Mesendoderm (in vitro differentiated cells): ENCODE data around the gene MRPS12.

Experiments
- DNase-seq: peaks from one replicate; pipeline ENCODE4 v3.0.0; 2013
- H2AK5ac ChIP-seq: 2 replicates; pipeline ENCODE4 v1.6.1; 2013; ENCODE audit warnings: low read length, inconsistent platforms
- H2BK120ac ChIP-seq: 2 replicates; pipeline ENCODE4 v1.6.1; 2013; ENCODE audit warnings: low read depth, mild to moderate bottlenecking, low read length, moderate library complexity, mixed read lengths
- H2BK15ac ChIP-seq: replicated peaks from 2 replicates; pipeline ENCODE4 v1.6.1; 2013; ENCODE audit warnings: low read depth, mild to moderate bottlenecking, moderate library complexity
- H2BK5ac ChIP-seq: 2 replicates; pipeline ENCODE4 v1.6.1; 2013; ENCODE audit warnings: low read length, inconsistent platforms
- H3K18ac ChIP-seq: 2 replicates; pipeline ENCODE4 v1.6.1; 2013; ENCODE audit warnings: mild to moderate bottlenecking, low read length, mixed read lengths
- H3K23ac ChIP-seq: one replicate; pipeline ENCODE4 v1.6.1; 2013; ENCODE audit warnings: low read length
- H3K27ac ChIP-seq: 2 replicates; pipeline ENCODE4 v1.5.1; 2013; ENCODE audit warnings: low read depth, mild to moderate bottlenecking, inconsistent platforms, low read length, moderate library complexity
- H3K27me3 ChIP-seq: 2 replicates; pipeline ENCODE4 v1.6.1; 2013; ENCODE audit warnings: low read length, control low read depth, mild to moderate bottlenecking, inconsistent platforms; ENCODE audit not compliant: insufficient read depth, poor library complexity
- H3K36me3 ChIP-seq: 2 replicates; pipeline ENCODE4 v1.6.1; 2013; ENCODE audit warnings: low read length, inconsistent platforms; ENCODE audit not compliant: control insufficient read depth, insufficient read depth
- H3K4ac ChIP-seq: one replicate; pipeline ENCODE4 v1.6.1; 2013; ENCODE audit warnings: low read depth, mild to moderate bottlenecking, low read length, moderate library complexity
- H3K4me1 ChIP-seq: 2 replicates; pipeline ENCODE4 v1.6.1; 2013; ENCODE audit warnings: low read depth, low read length, inconsistent platforms; ENCODE audit not compliant: control insufficient read depth
- H3K4me2 ChIP-seq: 2 replicates; pipeline ENCODE4 v1.6.1; 2013; ENCODE audit warnings: low read length
- H3K4me3 ChIP-seq: 2 replicates; pipeline ENCODE4 v1.5.1; 2013; ENCODE audit warnings: mild to moderate bottlenecking, low read length
- H3K56ac ChIP-seq: one replicate; pipeline ENCODE4 v1.6.1; 2013; ENCODE audit warnings: low read length
- H3K79me1 ChIP-seq: 2 replicates; pipeline ENCODE4 v1.6.1; 2013; ENCODE audit warnings: low read length, inconsistent platforms
- H3K79me2 ChIP-seq: 2 replicates; pipeline ENCODE4 v1.6.1; 2013; ENCODE audit warnings: mild to moderate bottlenecking, low read length; ENCODE audit not compliant: control insufficient read depth, insufficient read depth
- H3K9ac ChIP-seq: 2 replicates; pipeline ENCODE4 v1.6.1; 2013; ENCODE audit warnings: low read length, inconsistent platforms
- H4K5ac ChIP-seq: one replicate; pipeline ENCODE4 v1.6.1; 2013; ENCODE audit warnings: low read length
- H4K8ac ChIP-seq: one replicate; pipeline ENCODE4 v1.6.1; 2013; ENCODE audit warnings: low read depth, mild to moderate bottlenecking, control low read depth, low read length, moderate library complexity
- WGBS: extraction: QIAGEN DNeasy Blood & Tissue Kit; methylation state at CpG from one replicate; pipeline ENCODE4 v1.1.7; 2013; ENCODE audit warnings: low lambda C conversion rate, missing lambda C conversion rate; ENCODE audit not compliant: insufficient coverage; ENCODE audit errors: extremely low coverage; 5-methylcytosine and 5-hydroxymethylcytosine counted together

Gene MRPS12

DNA sequence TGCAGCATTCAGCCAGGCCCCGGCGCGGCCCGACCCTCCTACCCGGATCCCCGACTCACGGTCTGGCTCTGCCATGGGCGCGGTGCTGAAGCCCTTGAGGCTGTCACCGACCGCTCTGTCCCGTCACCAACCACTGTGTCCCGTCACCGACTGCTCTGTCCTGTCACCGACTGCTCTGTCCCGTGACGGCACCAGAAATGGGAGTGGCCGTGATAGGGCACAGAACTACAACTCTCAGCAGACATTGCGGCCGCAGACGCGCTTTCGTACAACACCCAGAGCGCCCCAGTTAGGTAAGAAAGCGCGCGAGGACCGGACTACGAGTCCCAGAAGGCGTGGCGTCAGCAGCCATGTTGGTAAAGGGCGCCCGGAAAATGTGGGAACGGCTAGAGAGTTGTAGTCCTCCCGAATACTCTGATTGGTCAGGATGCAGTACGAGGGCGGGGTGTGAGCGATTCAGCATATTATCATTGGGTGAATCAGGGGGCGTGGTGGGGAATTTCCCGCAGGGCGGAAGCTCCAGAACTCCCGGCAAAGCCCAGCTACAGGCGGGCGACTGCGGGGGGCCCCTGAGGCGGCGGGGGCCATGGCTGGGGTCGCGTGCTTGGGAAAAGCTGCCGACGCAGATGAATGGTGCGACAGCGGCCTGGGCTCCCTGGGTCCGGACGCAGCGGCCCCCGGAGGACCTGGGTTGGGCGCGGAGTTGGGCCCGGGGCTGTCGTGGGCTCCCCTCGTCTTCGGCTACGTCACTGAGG is 31.1 kb upstream of the MRPS12 start, which contains the start of the genes NFKBIB and SIRT2:
NFKBIB (plus strand) TSS at position 523 of the 755 bp plus-strand sequence; CDS start at position 587, 64 bp downstream.
SIRT2 (minus strand) TSS at position 172 of the 755 bp plus-strand sequence; CDS start at position 75, 97 bp downstream.
- Histone ChIP-seq H3K4me2 (peak within 1 kb of the TSS; percentile 63), H2BK120ac (no peak within 1 kb of the TSS), H3K27ac (peak within 1 kb of the TSS; percentile 72), H4K8ac (no peak within 1 kb of the TSS), H2BK5ac (no peak within 1 kb of the TSS), H3K4me3 (peak within 1 kb of the TSS; percentile 71), H3K79me2 (no peaks in the 10 kb centered on the region), H4K5ac (no peak within 1 kb of the TSS), H3K9ac (peak within 1 kb of the TSS; percentile 61), H3K18ac (no peak within 1 kb of the TSS), H3K36me3 (no peaks in the 10 kb centered on the region), H3K56ac (peak within 1 kb of the TSS; percentile 83), H3K27me3 (no peaks in the 10 kb centered on the region), H3K23ac (no peak within 1 kb of the TSS), H2BK15ac (no peak within 1 kb of the TSS), H3K4me1 (no peaks in the 10 kb centered on the region), H2AK5ac (no peak within 1 kb of the TSS), H3K79me1 (no peaks in the 10 kb centered on the region), H3K4ac (no peak within 1 kb of the TSS)
- no CpG with 5 or more reads among the region's 64 CpGs for WGBS
- peak; percentile 100 for DNase-seq

DNA sequence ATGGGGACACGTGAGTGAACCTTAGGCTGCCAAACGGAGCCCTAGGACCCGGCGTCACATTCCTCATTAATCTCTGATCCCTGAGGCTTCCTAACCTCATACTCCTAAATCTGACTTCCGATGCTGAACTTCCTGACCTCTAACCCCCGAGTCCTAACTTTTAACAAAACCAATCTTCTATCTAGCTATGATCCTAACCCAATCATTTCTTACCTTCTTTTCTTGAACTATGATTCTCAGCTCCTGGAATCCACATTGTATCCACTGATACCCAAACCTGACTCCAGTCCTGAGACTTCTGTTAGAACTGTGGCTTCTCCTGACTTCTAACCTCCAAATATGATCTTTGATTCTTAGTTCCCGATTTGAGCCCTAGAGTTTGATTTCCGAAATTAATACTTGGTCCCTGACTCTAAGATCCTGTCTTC is 30.5 kb upstream of the MRPS12 start:
- H2AK5ac ChIP-seq, result no peak overlapping the region
- H3K23ac ChIP-seq, result no peak overlapping the region
- no peaks in the 10 kb centered on the region for H3K36me3 ChIP-seq
- H2BK15ac ChIP-seq, result no peak overlapping the region
- no peak overlapping the region for H2BK5ac ChIP-seq
- no peak overlapping the region for H3K4ac ChIP-seq
- peak overlapping the region; percentile 83 for H3K56ac ChIP-seq
- H3K79me1 ChIP-seq, result no peaks in the 10 kb centered on the region
- no peak overlapping the region for H4K5ac ChIP-seq
- no peak overlapping the region for H3K18ac ChIP-seq
- peak overlapping the region; percentile 57 for H3K4me3 ChIP-seq
- H2BK120ac ChIP-seq, result no peak overlapping the region
- no peak for DNase-seq
- H3K4me2 ChIP-seq, result peak overlapping the region; percentile 23
- H3K79me2 ChIP-seq, result no peaks in the 10 kb centered on the region
- peak overlapping the region; percentile 72 for H3K27ac ChIP-seq
- H4K8ac ChIP-seq, result no peak overlapping the region
- peak overlapping the region; percentile 47 for H3K9ac ChIP-seq
- H3K4me1 ChIP-seq, result no peaks in the 10 kb centered on the region
- 100% methylated on average over 1 of the region's 8 CpGs for WGBS
- H3K27me3 ChIP-seq, result no peaks in the 10 kb centered on the region

DNA sequence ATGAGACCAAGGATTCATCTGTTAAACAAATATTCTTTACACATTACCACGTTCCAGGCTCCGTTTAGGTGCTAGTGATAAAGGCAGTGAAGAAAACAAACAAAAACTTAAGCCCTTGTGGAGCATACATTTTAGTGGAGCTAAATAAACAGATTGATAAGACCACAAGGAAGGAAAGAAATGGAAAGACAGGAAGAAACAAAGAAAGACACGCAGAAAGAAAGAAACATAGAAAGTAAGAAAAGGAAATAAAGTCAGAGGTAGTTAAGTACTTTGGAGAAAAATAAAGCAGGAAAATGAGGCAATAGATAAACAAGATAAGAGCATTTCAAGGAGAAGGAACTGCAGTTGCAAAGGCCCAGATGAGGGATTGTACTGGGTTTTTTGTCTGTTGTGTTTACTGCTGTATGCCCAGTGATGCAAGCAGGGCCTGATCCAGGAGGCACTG is 30.0 kb upstream of the MRPS12 start:
- no peak overlapping the region for H3K27ac ChIP-seq
- H2BK5ac ChIP-seq, result no peak overlapping the region
- H2BK120ac ChIP-seq, result no peak overlapping the region
- peak overlapping the region; percentile 67 for H3K56ac ChIP-seq
- no peaks in the 10 kb centered on the region for H3K79me2 ChIP-seq
- H3K4ac ChIP-seq, result no peak overlapping the region
- H3K18ac ChIP-seq, result no peak overlapping the region
- H3K4me3 ChIP-seq, result no peak overlapping the region
- no peak overlapping the region for H2AK5ac ChIP-seq
- no CpG with 5 or more reads among the region's 3 CpGs for WGBS
- peak overlapping the region; percentile 52 for H3K9ac ChIP-seq
- no peaks in the 10 kb centered on the region for H3K79me1 ChIP-seq
- no peak overlapping the region for H4K5ac ChIP-seq
- H3K4me1 ChIP-seq, result no peaks in the 10 kb centered on the region
- no peak overlapping the region for H4K8ac ChIP-seq
- H3K27me3 ChIP-seq, result no peaks in the 10 kb centered on the region
- H3K4me2 ChIP-seq, result peak overlapping the region; percentile 19
- no peak for DNase-seq
- H3K36me3 ChIP-seq, result peaks cover under 1% of the 10 kb centered on the region
- H3K23ac ChIP-seq, result no peak overlapping the region
- H2BK15ac ChIP-seq, result no peak overlapping the region

DNA sequence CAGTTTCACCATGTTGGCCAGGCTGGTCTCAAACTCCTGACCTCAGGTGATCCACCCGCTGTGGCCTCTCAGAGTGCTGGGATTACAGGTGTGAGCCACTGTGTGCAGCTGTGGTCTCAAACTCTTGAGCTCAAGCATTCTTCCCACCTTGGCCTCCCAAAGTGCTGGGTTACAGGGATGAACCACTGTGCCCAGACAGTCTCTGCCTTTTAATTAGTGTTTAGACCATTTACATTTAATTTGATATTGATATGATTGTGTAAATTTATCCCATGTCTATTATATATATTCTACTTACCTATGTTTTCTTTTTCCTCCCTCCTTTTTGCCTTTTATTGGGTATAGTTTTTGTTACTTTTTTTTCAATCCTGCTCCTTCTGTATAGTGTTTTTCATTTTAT is 29.1 kb upstream of the MRPS12 start:
- H4K5ac ChIP-seq, result no peak overlapping the region
- H3K23ac ChIP-seq, result peak overlapping the region; percentile 45
- no peak overlapping the region for H3K9ac ChIP-seq
- no peak overlapping the region for H3K4me3 ChIP-seq
- no peak overlapping the region for H3K56ac ChIP-seq
- H2BK15ac ChIP-seq, result no peak overlapping the region
- H3K79me2 ChIP-seq, result no peaks in the 10 kb centered on the region
- peaks cover 2% of the 10 kb centered on the region for H3K36me3 ChIP-seq
- no peak overlapping the region for H2BK5ac ChIP-seq
- H2BK120ac ChIP-seq, result no peak overlapping the region
- H3K4ac ChIP-seq, result no peak overlapping the region
- WGBS, result no CpG with 5 or more reads among the region's 1 CpG
- no peak overlapping the region for H4K8ac ChIP-seq
- H3K4me1 ChIP-seq, result no peaks in the 10 kb centered on the region
- H2AK5ac ChIP-seq, result no peak overlapping the region
- H3K79me1 ChIP-seq, result no peaks in the 10 kb centered on the region
- no peak overlapping the region for H3K4me2 ChIP-seq
- DNase-seq, result no peak
- H3K27me3 ChIP-seq, result no peaks in the 10 kb centered on the region
- no peak overlapping the region for H3K27ac ChIP-seq
- no peak overlapping the region for H3K18ac ChIP-seq

DNA sequence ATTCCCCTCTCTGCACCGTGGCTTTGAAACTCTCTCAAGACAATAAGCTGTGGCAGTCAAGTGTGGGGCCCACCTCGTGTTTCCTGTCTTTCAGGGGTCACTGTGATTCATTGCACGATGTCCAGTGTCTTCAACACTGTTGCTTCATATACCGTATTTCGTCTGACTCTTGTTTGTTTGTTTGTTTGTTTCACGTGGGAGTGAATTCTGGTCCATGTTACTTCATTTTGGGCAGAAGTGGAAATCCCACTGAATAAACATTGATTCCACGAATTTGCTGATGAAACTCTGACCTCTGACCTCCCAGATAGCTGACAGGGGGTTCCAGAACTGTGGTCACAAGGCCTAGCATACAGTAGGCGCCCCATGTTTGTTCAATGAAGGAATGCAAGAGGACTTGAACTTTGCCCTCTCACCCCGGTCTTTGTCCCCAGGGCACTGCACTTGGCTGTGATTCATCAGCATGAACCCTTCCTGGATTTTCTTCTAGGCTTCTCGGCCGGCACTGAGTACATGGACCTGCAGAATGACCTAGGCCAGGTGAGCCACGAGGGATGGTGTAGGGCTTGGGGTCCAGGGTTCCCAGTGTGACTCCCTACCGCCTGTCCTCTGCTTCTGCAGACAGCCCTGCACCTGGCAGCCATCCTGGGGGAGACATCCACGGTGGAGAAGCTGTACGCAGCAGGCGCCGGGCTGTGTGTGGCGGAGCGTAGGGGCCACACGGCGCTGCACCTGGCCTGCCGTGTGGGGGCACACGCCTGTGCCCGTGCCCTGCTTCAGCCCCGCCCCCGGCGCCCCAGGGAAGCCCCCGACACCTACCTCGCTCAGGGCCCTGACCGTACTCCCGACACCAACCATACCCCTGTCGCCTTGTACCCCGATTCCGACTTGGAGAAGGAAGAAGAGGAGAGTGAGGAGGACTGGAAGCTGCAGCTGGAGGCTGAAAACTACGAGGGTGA is 25.9 kb upstream of the MRPS12 start:
- no peak overlapping the region for H2BK5ac ChIP-seq
- no peak overlapping the region for H3K4me3 ChIP-seq
- DNase-seq, result no peak
- H3K4ac ChIP-seq, result no peak overlapping the region
- no peak overlapping the region for H3K23ac ChIP-seq
- H3K4me2 ChIP-seq, result no peak overlapping the region
- no peaks in the 10 kb centered on the region for H3K79me1 ChIP-seq
- no peak overlapping the region for H2AK5ac ChIP-seq
- no peak overlapping the region for H2BK15ac ChIP-seq
- H3K36me3 ChIP-seq, result peaks cover 2% of the 10 kb centered on the region
- no peaks in the 10 kb centered on the region for H3K79me2 ChIP-seq
- WGBS, result no CpG with 5 or more reads among the region's 35 CpGs
- H3K56ac ChIP-seq, result no peak overlapping the region
- H4K8ac ChIP-seq, result no peak overlapping the region
- no peaks in the 10 kb centered on the region for H3K27me3 ChIP-seq
- H3K9ac ChIP-seq, result no peak overlapping the region
- no peak overlapping the region for H3K18ac ChIP-seq
- no peaks in the 10 kb centered on the region for H3K4me1 ChIP-seq
- no peak overlapping the region for H3K27ac ChIP-seq
- no peak overlapping the region for H2BK120ac ChIP-seq
- no peak overlapping the region for H4K5ac ChIP-seq
